NT2/D1 (cell line): ENCODE measurements around the gene PRXL2A.

Experiments
- SUZ12 ChIP-seq: IDR thresholded peaks from 2 replicates; pipeline ENCODE4 v1.6.1; 2011; ENCODE audit not compliant: insufficient read length, insufficient read depth; ENCODE audit errors: extremely low read depth
- YY1 ChIP-seq: IDR thresholded peaks from 2 replicates; pipeline ENCODE4 v1.6.1; 2011; ENCODE audit not compliant: insufficient read length, insufficient read depth
- ZNF274 ChIP-seq: IDR thresholded peaks from 2 replicates; pipeline ENCODE4 v1.6.1; 2011; ENCODE audit warnings: mild to moderate bottlenecking, low read depth, low read length

GRCh38 chr10:80485946-80486764, 77.8 kb downstream of the PRXL2A start:
- TF ChIP-seq YY1 (no peak), SUZ12 (no peak), ZNF274 (no peak)
